ENCODE data around the gene PDLIM4.

The PDLIM4 gene

GRCh38 chr5:132283423-132284043 lies 26.0 kb downstream of the PDLIM4 start:
- DNase-seq (ENCODE audit: low spot score): peak; percentile 45

DNA sequence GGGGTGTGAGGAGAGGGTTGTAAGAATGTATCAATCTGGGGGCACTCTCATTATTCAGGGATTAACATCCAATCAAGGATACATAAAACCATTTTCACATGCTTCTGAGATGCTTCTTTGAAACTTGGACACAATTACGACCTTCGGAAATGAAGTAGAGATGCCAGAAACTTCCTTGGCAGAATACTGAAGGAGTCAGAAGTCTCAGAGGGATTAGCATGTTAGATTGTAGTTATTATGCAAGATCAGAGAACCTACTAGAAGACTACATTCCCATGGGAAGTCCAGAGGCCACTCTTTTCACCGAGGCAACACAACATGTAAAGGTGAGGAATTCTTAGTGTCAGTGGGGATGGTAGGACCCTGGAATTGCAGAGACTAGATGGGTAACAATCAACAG lies 31.6 kb downstream of the PDLIM4 start:
- DNase-seq (ENCODE audit: low spot score): no peak

GRCh38 chr5:132291026-132291425 lies 33.5 kb downstream of the PDLIM4 start:
- no peak for DNase-seq (ENCODE audit: low spot score)

DNA sequence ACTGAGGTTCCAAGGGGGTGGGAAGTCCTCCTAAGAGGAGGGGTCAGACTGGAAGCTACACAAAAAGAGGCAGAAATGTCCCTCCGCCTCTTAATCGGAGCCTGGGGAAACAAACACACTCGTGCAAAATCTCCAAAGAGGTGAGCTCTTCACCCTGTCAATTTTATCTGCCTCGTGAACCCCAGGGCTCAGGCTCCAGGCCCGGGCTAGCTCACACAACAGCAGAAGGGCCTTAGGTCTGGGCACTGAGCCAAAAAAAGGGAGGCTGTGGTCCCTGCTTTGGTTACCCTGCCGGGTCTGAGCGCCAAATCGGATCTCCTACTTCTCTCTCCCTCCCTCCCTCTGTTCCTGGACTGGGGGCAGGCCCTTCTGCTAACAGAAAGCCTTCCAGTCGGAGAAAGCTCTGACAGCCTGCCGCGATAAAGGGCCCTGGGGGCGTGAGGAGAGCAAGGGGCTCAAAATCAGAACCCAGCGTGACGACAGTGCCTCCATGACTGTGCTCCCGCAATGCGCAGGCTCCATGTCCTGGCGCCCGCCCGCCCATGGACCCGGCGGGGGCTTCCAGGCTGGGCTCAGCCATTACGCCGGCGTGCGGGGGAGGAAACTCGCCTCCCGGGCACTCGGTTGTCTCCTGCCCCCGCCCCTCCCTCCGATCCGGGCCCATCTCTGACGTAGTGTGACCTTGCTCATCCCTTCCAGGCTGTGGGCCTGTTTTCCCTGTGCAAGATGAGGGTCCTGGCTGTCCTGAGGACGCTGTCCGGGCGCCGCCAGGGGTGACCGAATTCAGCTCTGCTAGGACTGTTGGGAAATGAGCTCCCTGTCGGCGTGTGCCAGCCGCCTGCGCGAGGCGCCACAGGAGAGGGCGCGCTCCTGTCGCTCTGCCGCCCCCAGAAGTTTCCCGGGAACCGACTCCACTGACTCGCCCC lies 35.8 kb downstream of the PDLIM4 start:
- DNase-seq (ENCODE audit: low spot score): peak; percentile 81

DNA sequence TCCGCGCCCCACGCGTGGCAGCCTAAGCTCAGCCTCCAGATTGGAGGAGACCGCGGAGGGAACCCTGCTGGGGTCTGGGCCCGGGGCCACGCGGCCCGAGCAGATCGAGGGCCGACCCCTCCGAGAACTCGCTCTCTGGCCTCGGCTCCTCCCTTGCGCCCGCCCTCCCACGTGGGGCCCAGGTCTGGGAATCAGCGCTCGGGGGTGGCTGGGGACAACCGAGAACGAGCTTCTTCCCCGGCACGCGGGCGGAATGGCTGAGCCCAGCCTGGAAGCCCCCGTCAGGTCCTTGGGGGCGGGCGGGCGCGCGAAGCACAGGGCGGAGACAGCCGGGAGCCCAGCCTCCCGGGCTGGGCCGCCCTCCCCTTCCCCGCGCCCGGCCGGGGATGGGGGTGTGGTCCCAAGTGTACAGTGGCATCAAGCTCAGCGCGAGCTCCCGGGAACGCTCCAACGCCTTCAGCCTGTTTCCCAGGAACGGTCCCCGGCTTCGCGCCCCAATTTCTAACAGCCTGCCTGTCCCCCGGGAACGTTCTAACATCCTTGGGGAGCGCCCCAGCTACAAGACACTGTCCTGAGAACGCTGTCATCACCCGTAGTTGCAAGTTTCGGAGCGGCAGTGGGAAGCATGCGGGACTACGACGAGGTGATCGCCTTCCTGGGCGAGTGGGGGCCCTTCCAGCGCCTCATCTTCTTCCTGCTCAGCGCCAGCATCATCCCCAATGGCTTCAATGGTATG lies 36.7 kb downstream of the PDLIM4 start, which contains the start of gene SLC22A4:
Gene SLC22A4 (plus strand): TSS at position 403 of the 736 bp plus-strand sequence. CDS start 223 bp downstream, at position 626.
- DNase-seq (ENCODE audit: low spot score): peak; percentile 73

GRCh38 chr5:132294728-132295504 lies 37.4 kb downstream of the PDLIM4 start:
- DNase-seq (ENCODE audit: low spot score): peak; percentile 86

DNA sequence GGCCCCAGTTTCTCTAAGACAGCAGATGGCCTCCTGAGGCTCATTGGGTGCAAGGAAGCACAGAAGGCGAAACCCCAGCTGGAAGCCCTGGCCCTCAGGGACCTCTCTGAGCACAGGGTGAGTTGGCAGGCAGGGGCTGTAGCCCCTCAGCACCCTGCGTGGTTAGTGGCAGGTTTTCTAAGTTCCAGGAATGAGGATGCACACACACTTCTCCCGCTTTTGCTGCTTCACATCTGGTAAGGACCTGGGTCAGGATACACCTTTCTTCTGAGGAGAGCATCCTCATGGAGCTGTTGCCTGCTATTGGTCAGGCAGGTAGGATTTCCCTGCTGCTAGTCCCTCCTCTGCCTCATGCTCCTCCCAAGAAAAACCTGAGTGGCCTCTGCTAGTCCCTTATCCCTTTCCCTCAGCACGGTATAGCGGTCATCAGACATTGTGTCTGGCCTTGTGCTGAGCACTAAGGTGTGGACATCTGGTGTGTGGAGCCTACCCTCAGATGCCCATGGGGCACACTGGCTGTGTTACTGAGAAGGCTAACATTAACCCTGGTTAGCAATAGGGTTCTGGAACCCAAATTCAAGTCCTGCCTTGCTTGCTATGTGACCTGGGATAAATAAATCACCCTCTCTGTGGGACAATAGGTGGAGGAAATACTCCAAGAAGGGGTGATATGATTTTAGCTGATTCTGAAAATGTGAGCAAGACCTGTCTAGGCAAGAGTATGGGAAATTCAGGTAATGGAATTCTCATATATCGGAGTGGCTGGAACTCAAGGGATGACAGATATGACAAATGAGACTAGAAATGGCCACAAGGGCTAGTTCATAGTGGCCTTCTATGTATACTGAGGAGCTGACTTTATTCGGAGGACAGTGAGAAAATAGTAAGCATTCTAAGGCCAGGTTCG lies 38.3 kb downstream of the PDLIM4 start:
- peak; percentile 48 for DNase-seq (ENCODE audit: low spot score)

GRCh38 chr5:132296412-132297016 lies 39.0 kb downstream of the PDLIM4 start:
- peak; percentile 37 for DNase-seq (ENCODE audit: low spot score)

GRCh38 chr5:132297211-132297940 lies 39.9 kb downstream of the PDLIM4 start:
- DNase-seq (ENCODE audit: low spot score): peak; percentile 48

- DNase-seq (ENCODE audit: low spot score): peak; percentile 52
Measured at GRCh38 chr5:132298298-132299212, 41.1 kb downstream of the PDLIM4 start.

DNA sequence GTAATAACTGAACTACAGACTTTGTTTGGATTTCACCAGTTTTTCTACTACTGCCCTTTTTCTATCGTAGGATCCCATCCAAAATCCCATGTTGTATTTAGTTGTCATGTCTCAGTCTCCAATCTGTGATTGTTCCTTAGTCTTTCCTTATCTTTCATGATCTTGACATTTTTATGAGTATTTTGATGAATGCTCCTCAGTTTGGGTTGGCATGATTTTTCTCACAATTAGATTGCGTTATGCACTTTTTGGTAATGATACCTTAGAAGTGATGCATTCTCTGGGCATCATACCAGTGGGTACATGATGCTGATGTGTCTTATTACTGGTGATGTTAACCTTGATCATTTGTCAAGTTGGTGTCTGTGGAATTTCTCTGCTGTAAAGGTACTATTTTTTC lies 42.4 kb downstream of the PDLIM4 start:
- no peak for DNase-seq (ENCODE audit: low spot score)

- peak; percentile 79 for DNase-seq (ENCODE audit: low spot score)
Measured at GRCh38 chr5:132300577-132301343, 43.3 kb downstream of the PDLIM4 start.

GRCh38 chr5:132301344-132302271 lies 44.1 kb downstream of the PDLIM4 start:
- peak; percentile 63 for DNase-seq (ENCODE audit: low spot score)

DNA sequence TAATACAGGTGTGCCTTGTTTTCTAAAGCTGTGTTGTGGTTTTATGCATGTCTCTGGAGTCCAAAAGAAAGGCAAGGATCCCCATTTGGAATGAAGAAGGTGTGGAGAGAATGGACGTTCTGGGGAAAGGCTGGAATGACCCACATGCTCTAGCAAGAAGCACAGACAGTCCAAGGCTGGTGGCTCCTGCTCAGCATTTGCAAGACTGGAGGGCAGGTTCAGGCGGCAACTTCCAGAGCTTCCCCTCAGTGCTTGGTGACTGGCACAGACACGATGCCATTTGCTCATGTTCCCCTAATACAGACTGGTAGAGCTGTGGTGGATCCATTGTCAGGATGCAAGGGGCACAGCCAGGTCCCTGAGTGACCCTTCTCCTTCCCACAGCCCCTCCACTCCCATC lies 44.9 kb downstream of the PDLIM4 start:
- DNase-seq (ENCODE audit: low spot score): no peak

DNA sequence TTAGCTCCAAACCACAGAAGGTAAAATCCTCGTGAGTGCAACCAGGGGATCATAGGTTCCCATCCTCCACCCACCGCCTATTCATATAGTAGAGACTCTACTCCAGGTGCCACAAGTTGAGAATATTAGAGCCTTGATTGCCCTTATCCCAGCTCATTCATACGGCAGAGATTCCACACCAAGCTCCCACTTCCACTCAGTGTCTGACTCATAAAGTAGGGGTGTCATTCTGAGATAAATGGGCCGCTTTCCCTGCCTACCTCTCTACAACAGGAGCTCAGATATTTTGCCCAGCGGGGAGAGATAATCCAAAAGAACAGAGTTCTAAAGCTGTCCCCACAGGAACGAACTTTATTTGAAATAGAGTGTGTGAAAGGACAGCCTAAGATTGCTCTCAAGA lies 46.1 kb downstream of the PDLIM4 start:
- DNase-seq (ENCODE audit: low spot score): no peak

GRCh38 chr5:132305420-132305819 lies 47.9 kb downstream of the PDLIM4 start:
- no peak for DNase-seq (ENCODE audit: low spot score)

GRCh38 chr5:132308701-132309100 lies 51.2 kb downstream of the PDLIM4 start:
- no peak for DNase-seq (ENCODE audit: low spot score)
